GM18858 (cell line): ENCODE results near the gene NOTCH4.

ENCODE experiments used
- ATAC-seq: cut with Tn5 transposase; IDR thresholded peaks from one replicate; pipeline ENCODE4 v1.9.1; 2021; ENCODE audit not compliant: unreplicated experiment

Gene NOTCH4

DNA sequence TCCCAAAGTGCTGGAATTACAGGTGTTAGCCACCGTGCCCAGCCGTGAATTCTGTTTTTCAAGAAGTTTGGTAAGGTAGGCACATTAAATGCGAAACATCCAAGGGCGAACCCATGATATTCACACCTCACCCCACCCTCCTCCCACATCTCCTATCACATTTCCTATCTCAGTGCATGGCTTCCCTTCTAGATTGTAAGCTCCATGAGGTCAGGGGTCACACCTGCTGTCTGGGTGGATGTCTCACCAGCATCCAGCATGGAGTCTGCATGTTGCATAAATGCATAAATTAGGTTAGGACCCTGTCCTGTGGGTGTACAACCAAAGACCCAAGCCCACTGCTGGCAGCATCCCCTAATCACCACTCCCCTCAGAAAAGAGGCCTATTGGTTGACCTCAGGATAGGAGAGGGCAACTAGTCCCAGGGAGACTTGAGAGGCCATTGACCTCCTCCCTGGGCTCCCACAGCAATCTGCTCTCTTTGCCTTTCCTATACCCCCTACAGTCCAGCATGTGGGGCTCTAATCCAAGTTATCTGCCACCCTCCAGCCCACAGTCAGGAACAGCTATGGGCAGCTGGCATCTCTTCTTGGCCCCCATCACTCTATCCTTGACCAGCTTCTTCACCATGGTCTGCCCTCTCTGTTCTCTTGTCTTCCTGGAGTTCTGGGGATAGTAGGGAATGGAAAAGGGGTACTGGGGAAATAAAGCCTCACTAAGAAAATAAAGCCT lies 76.3 kb downstream of the NOTCH4 start:
- no peak for ATAC-seq

GRCh38 chr6:32146687-32147086 lies 77.2 kb downstream of the NOTCH4 start:
- no peak for ATAC-seq

DNA sequence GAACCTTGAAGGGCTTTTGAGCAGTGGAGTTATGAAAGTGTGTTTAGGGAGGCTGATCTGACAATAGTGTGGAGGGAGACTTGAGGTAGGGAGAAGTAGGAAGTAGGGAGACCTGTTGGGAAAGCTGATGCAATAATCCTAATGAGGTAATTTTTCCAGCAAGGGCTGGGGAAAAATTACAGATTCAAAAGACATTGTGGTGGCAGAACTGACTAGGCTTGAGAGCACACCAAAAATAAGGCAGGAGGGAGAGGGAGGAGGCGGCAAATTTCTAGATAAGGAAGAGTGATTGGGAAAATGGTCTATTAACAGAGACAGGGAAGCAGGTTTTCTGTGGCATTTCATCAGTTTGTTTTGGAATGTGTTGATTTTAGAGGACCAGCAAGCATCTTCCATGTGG lies 77.6 kb downstream of the NOTCH4 start:
- no peak for ATAC-seq
